Keratinocyte (primary cell): ENCODE measurements around the gene NRDC.

Experiments
- EZH2 ChIP-seq: IDR thresholded peaks from one replicate; pipeline ENCODE4 v1.6.1; 2012; ENCODE audit warnings: inconsistent platforms, mild to moderate bottlenecking, low read length, moderate library complexity
- TF ChIP-seq, protein P1 (sequence below), 3 experiments: IDR thresholded peaks in 1 of 3; conservative IDR thresholded peaks in 1 of 3; optimal IDR thresholded peaks in 1 of 3; 2 replicates in 2 of 3; 3 replicates in 1 of 3; pipeline versions ENCODE3 to v1.5.1; 2011; ENCODE audit warnings: low read length in 3 of 3, mild to moderate bottlenecking in 3 of 3, moderate library complexity in 2 of 3, control low read depth in 1 of 3, inconsistent platforms in 1 of 3; ENCODE audit not compliant: insufficient read depth in 2 of 3; ENCODE audit errors: extremely low read depth in 1 of 3

DNA sequence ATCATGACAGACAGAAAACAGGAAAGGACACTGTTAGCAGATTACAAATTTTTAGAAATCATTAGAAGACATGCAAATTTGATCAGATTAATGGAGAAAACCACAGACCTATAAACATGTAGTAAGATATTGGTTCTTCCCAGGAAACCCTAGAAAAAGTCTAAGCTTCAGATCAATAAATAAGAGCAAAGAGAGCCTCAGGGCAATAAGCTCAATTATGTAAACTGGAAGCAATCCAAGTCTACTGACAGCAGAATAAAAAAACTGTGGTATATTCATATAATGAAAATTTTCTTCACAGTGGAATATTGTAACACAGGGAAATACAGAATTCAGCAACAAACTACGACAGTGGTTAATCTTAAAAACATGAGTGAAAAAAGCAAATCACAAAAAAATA is 36.3 kb downstream of the NRDC start:
- TF ChIP-seq, protein P1, sequence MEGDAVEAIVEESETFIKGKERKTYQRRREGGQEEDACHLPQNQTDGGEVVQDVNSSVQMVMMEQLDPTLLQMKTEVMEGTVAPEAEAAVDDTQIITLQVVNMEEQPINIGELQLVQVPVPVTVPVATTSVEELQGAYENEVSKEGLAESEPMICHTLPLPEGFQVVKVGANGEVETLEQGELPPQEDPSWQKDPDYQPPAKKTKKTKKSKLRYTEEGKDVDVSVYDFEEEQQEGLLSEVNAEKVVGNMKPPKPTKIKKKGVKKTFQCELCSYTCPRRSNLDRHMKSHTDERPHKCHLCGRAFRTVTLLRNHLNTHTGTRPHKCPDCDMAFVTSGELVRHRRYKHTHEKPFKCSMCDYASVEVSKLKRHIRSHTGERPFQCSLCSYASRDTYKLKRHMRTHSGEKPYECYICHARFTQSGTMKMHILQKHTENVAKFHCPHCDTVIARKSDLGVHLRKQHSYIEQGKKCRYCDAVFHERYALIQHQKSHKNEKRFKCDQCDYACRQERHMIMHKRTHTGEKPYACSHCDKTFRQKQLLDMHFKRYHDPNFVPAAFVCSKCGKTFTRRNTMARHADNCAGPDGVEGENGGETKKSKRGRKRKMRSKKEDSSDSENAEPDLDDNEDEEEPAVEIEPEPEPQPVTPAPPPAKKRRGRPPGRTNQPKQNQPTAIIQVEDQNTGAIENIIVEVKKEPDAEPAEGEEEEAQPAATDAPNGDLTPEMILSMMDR (optimal IDR thresholded peaks at IDR 0.05 in 1 of 3, IDR thresholded peaks at IDR 0.05 in 1 of 3, conservative IDR thresholded peaks at IDR 0.05 in 1 of 3; ENCODE audit: extremely low read depth in 1 of 3, insufficient read depth in 2 of 3, low read length in 3 of 3), result no peak
- no peak for TF ChIP-seq EZH2
